HepG2 (cell line): ENCODE data around the gene SOWAHA. TPM values are rescaled to one million over a fixed set of nuclear protein-coding genes. Genes with fewer than 3 reads are reported as not detected.

ENCODE experiments used
- ATAC-seq: fragments of 200-7000 bp; cut with Tn5 transposase; 3 replicates; pipeline ENCODE4 v1.9.1; 2020; ENCODE audit warnings: mild to moderate bottlenecking, moderate library complexity
- BruUV-seq: library from RNA; stranded (reverse); fragments of 400-500 nt; replicated peaks from 2 replicates; lab custom pipeline; 2021; lab: Mats Ljungman, UMichigan
- CTCF ChIA-PET: fragments of 300-600 bp; formaldehyde crosslinking; extraction: SDS; loops from one replicate; lab custom pipeline; 2021; ENCODE audit warnings: low total read pairs, inconsistent platforms, low intra/inter-chr PET ratio; lab: Yijun Ruan, JAX
- POLR2A ChIA-PET: fragments of 350-600 bp; sonication (Branson Sonifier 250); formaldehyde crosslinking; loops from one replicate; lab custom pipeline; 2020; ENCODE audit warnings: antibody characterized with exemption, inconsistent platforms; lab: Yijun Ruan, JAX
- DNase-seq: peaks from one replicate; pipeline ENCODE4 v3.0.0-alpha.2; 2015; ENCODE audit warnings: low spot score
- FAIRE-seq: peaks from 3 replicates; lab custom pipeline; 2011; peaks lifted over from hg19 to GRCh38; lab: Jason Lieb, UNC
- H2AFZ ChIP-seq: one replicate; pipeline ENCODE4 v1.6.1; 2011; ENCODE audit warnings: low read length, inconsistent platforms
- H3K27ac ChIP-seq: fragments of 300-600 bp; 3 replicates; pipeline ENCODE4 v1.8.0; 2011; ENCODE audit warnings: mixed run types, mild to moderate bottlenecking, mixed read lengths, low read length, inconsistent platforms; ENCODE audit not compliant: insufficient read depth; ENCODE audit errors: extremely low read length
- H3K27me3 ChIP-seq, 2 experiments: fragments of 200-600 bp in 1 of 2; 2 replicates in 1 of 2; 3 replicates in 1 of 2; pipeline versions ENCODE4 v1.6.0 to v1.8.0; 2011; ENCODE audit warnings: low read length in 2 of 2, mild to moderate bottlenecking in 2 of 2, moderate library complexity in 2 of 2, inconsistent platforms in 1 of 2; ENCODE audit not compliant: insufficient read depth in 2 of 2, control insufficient read depth in 1 of 2
- H3K36me3 ChIP-seq, 2 experiments: fragments of 200-600 bp in 1 of 2; replicated peaks in 1 of 2; 2 replicates in 1 of 2; 3 replicates in 1 of 2; pipeline versions ENCODE4 v1.5.1 to v1.8.0; 2011; ENCODE audit warnings: low read length in 2 of 2, inconsistent platforms in 1 of 2; ENCODE audit not compliant: insufficient read depth in 2 of 2, control insufficient read depth in 1 of 2
- H3K4me1 ChIP-seq: 2 replicates; pipeline ENCODE4 v1.5.1; 2012; ENCODE audit warnings: low read length, inconsistent platforms; ENCODE audit not compliant: insufficient read depth
- H3K4me2 ChIP-seq: 2 replicates; pipeline ENCODE4 v1.6.0; 2011; ENCODE audit warnings: low read depth, low read length, inconsistent platforms
- H3K4me3 ChIP-seq, 3 experiments: fragments of 200-600 bp in 1 of 3; sonication (generic), shearing (Covaris generic) in 1 of 3; replicated peaks in 1 of 3; 2 replicates each; pipeline ENCODE4 v1.5.1; 2011 to 2016; ENCODE audit warnings: low read length in 3 of 3, inconsistent platforms in 2 of 3, low read depth in 2 of 3, mild to moderate bottlenecking in 2 of 3, control low read depth in 1 of 3, mixed read lengths in 1 of 3; ENCODE audit not compliant: insufficient read depth in 1 of 3
- H3K79me2 ChIP-seq: one replicate; pipeline ENCODE4 v1.6.1; 2011; ENCODE audit warnings: low read length, inconsistent platforms; ENCODE audit not compliant: insufficient read depth
- H3K9ac ChIP-seq: 2 replicates; pipeline ENCODE4 v1.6.0; 2011; ENCODE audit warnings: mild to moderate bottlenecking, low read depth, low read length, inconsistent platforms; ENCODE audit not compliant: insufficient read depth
- H3K9me3 ChIP-seq: 2 replicates; pipeline ENCODE4 v1.5.1; 2012; ENCODE audit warnings: mild to moderate bottlenecking, low read length
- H4K20me1 ChIP-seq: 2 replicates; pipeline ENCODE4 v1.6.0; 2011; ENCODE audit warnings: inconsistent platforms, mild to moderate bottlenecking, low read length, moderate library complexity; ENCODE audit not compliant: insufficient read depth
- HDAC1 ChIP-seq: sonication (generic); formaldehyde crosslinking; IDR thresholded peaks from 2 replicates; pipeline ENCODE4 v1.5.1; 2020; ENCODE audit warnings: mild to moderate bottlenecking, missing genetic modification reagents
- KMT2B ChIP-seq: IDR thresholded peaks from 2 replicates; pipeline ENCODE4 v1.6.1; 2016; ENCODE audit warnings: missing genetic modification reagents, missing compliant biosample characterization
- MXI1 ChIP-seq: IDR thresholded peaks from 3 replicates; pipeline ENCODE4 v1.6.1; 2012; ENCODE audit warnings: low read depth, low read length, inconsistent platforms, borderline replicate concordance
- NFE2L2 ChIP-seq: fragments of 150-350 bp; IDR thresholded peaks from 2 replicates; pipeline ENCODE4 v1.6.1; 2014; ENCODE audit warnings: low read length
- SIN3A ChIP-seq: IDR thresholded peaks from 2 replicates; pipeline ENCODE4 v1.6.1; 2011; ENCODE audit warnings: low read depth, mild to moderate bottlenecking, control low read depth, low read length, borderline replicate concordance
- ZBTB21 ChIP-seq: sonication (generic); formaldehyde crosslinking; IDR thresholded peaks from 2 replicates; pipeline ENCODE4 v1.4.0; 2020; ENCODE audit warnings: missing genetic modification reagents
- WGBS: methylation state at CpG from one replicate; pipeline ENCODE4 v1.1.6; 2017; ENCODE audit warnings: low lambda C conversion rate; 5-methylcytosine and 5-hydroxymethylcytosine counted together
- in situ Hi-C: cut with HindIII; loops from 2 replicates; pipeline ENCODE4 v1.10.0; 2017; ENCODE audit warnings: low pct_unique_long_range_greater_than_20kb; ENCODE audit not compliant: extremely low pct_ligation_motif_present
- intact Hi-C: fragments of 100-400 bp; cut with micrococcal nuclease; formaldehyde crosslinking; loops from one replicate; pipeline ENCODE4 v1.10.0; 2022; ENCODE audit not compliant: unreplicated experiment
- polyA plus RNA-seq, 8 experiments: library from polyadenylated mRNA; depleted of rRNA in 3 of 8; stranded (reverse) in 7 of 8; unstranded in 1 of 8; fragments of >200 nt; fragmentation: Illumina TruSeq in 4 of 8; extraction: Trizol in 4 of 8; gene quantifications; 2 replicates each; pipeline versions ENCODE4 v1.2.1 to v1.2.3, GENCODE V29; 2011 to 2016; ENCODE audit warnings: low read depth in 4 of 8, missing spikeins in 1 of 8, mixed read lengths in 1 of 8; ENCODE audit not compliant: insufficient read depth in 1 of 8
- total RNA-seq, 5 experiments: library from RNA; depleted of rRNA; stranded (reverse); fragments of >200 nt; fragmentation: Illumina TruSeq; extraction: Trizol; gene quantifications; 2 replicates each; pipeline ENCODE4 v1.2.3, GENCODE V29; 2016; ENCODE audit warnings: low read depth in 1 of 5
- TF ChIP-seq, protein P1 (sequence below): conservative IDR thresholded peaks from 2 replicates; pipeline ENCODE4 v1.6.1; 2018; ENCODE audit warnings: missing genetic modification reagents
- TF ChIP-seq, protein P2 (sequence below): sonication (generic); formaldehyde crosslinking; IDR thresholded peaks from 2 replicates; pipeline ENCODE4 v1.4.0; 2020; ENCODE audit warnings: missing genetic modification reagents, low read depth, mild to moderate bottlenecking, borderline replicate concordance
- TF ChIP-seq, protein P3 (sequence below): sonication (generic); formaldehyde crosslinking; IDR thresholded peaks from 2 replicates; pipeline ENCODE4 v1.5.0; 2020; ENCODE audit warnings: missing genetic modification reagents, mild to moderate bottlenecking, borderline replicate concordance
- TF ChIP-seq, protein P4 (sequence below): sonication (generic); formaldehyde crosslinking; IDR thresholded peaks from 2 replicates; pipeline ENCODE4 v1.5.1; 2020; ENCODE audit warnings: missing genetic modification reagents, mild to moderate bottlenecking, borderline replicate concordance

Gene SOWAHA
- total and polyA plus RNA-seq, 2 of the 13 experiments (the other 11 are each of a cell fraction or from before 2014, with no cell fraction given), result 0.95 to 1.9 TPM

DNA sequence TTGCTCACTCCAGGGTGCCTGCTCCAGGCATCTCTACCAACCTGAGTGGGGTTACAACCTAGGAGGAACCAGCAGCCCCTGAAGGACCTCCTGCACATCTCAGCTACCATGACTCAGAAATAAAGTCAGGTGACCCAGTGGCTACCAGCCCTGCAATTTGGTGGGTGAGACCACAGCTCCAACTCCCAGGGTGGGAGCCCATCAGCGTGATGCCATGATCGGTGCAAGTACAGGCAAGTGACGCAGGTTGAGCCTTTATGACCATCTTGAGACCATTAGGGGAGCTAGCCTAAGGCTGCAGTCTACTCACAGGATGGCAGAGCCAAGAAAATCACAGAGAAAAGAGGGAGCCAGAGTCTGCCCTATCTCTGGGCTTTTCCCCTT lies 44.6 kb upstream of the SOWAHA start (continued):
- TF ChIP-seq, protein P1, sequence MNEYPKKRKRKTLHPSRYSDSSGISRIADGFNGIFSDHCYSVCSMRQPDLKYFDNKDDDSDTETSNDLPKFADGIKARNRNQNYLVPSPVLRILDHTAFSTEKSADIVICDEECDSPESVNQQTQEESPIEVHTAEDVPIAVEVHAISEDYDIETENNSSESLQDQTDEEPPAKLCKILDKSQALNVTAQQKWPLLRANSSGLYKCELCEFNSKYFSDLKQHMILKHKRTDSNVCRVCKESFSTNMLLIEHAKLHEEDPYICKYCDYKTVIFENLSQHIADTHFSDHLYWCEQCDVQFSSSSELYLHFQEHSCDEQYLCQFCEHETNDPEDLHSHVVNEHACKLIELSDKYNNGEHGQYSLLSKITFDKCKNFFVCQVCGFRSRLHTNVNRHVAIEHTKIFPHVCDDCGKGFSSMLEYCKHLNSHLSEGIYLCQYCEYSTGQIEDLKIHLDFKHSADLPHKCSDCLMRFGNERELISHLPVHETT, result no peak

DNA sequence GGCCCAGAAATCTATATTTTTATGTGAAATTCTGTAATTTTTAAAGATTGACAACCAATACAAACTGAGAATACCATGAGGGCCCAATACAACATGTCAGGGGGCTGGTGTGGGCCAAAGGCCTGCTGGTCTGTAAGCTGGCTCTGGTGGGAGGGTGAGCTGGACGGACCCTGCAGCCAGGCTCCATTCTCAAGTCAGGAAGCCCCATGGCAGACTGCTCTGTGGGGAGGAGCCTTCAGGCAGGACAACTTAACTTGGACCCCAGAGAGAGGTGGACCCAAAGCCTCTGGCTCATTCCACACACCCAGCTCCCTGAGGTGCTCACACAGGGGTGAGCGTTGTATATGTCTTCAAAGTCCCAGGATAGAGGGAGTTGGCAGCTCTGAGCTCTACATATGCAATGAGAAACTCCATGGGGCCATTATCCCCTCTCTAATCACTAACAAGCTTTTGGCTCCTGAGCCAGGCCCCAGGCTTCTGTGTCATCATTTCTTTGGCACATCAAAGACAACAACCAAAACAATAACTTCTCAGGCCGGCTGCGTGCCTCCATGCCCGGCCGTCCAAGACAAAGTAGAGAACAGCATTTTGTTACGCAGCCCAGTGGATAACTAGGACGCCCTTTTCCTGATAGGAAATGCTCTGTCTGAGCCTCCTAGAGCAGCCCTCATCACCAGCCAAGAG lies 42.5 kb upstream of the SOWAHA start:
- ATAC-seq (no peak), DNase-seq (no peak), FAIRE-seq (no peak)
- Histone ChIP-seq H3K36me3 (peaks cover 1 to 4% of the 10 kb centered on the region in 2 experiments; a peak in 2 of 5 replicates), H3K4me2 (peak overlapping the region; percentile 47; the same call in 1 of the 2 replicates), H3K9me3 (no peaks in the 10 kb centered on the region), H3K27me3 (no peaks in the 10 kb centered on the region), H3K4me3 (no peak overlapping the region), H3K27ac (peak overlapping the region; percentile 71), H3K9ac (0 out of 2 replicates have a peak overlapping the region, but pooled peaks have one; percentile 51), H3K4me1 (peaks cover 53% of the 10 kb centered on the region), H2AFZ (no peak overlapping the region), H4K20me1 (no peaks in the 10 kb centered on the region), H3K79me2 (peaks cover 60% of the 10 kb centered on the region)
- in situ Hi-C loops (loop anchor here (5.0 kb wide), 1 partner anchor 47 kb away; no protein-coding TSS in a partner anchor), intact Hi-C loops (loop anchor here (1.0 to 2.0 kb wide), 3 partner anchors 34 to 50 kb away; partner anchors contain the start of gene KIF3A)
- CTCF ChIA-PET, result no interaction called here
- WGBS, result 91% methylated on average over 4 of the region's 8 CpGs
- BruUV-seq, result no TSS peak
- POLR2A ChIA-PET, result interaction anchor here (0.7 to 1.9 kb wide), 3 partner anchors 37 to 50 kb away, joined by 3 to 14 read pairs (median 6); no protein-coding TSS in a partner anchor
- TF ChIP-seq HDAC1 (CRISPR knock-in tag) (no peak), MXI1 (no peak), NFE2L2 (no peak), ZBTB21 (CRISPR knock-in tag) (no peak), SIN3A (no peak), KMT2B (CRISPR knock-in tag) (no peak)
- TF ChIP-seq, protein P2, sequence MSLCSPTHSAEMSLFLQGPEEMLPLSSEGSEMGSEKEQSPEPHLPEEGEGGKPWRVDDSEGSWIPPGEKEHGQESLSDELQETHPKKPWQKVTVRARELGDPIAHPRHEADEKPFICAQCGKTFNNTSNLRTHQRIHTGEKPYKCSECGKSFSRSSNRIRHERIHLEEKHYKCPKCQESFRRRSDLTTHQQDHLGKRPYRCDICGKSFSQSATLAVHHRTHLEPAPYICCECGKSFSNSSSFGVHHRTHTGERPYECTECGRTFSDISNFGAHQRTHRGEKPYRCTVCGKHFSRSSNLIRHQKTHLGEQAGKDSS (CRISPR knock-in tag), result no peak
- TF ChIP-seq, protein P3, sequence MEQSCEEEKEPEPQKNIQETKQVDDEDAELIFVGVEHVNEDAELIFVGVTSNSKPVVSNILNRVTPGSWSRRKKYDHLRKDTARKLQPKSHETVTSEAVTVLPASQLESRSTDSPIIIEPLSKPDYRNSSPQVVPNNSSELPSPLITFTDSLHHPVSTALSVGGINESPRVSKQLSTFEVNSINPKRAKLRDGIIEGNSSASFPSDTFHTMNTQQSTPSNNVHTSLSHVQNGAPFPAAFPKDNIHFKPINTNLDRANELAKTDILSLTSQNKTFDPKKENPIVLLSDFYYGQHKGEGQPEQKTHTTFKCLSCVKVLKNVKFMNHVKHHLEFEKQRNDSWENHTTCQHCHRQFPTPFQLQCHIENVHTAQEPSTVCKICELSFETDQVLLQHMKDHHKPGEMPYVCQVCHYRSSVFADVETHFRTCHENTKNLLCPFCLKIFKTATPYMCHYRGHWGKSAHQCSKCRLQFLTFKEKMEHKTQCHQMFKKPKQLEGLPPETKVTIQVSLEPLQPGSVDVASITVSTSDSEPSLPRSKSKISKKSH (CRISPR knock-in tag), result no peak
- TF ChIP-seq, protein P4, sequence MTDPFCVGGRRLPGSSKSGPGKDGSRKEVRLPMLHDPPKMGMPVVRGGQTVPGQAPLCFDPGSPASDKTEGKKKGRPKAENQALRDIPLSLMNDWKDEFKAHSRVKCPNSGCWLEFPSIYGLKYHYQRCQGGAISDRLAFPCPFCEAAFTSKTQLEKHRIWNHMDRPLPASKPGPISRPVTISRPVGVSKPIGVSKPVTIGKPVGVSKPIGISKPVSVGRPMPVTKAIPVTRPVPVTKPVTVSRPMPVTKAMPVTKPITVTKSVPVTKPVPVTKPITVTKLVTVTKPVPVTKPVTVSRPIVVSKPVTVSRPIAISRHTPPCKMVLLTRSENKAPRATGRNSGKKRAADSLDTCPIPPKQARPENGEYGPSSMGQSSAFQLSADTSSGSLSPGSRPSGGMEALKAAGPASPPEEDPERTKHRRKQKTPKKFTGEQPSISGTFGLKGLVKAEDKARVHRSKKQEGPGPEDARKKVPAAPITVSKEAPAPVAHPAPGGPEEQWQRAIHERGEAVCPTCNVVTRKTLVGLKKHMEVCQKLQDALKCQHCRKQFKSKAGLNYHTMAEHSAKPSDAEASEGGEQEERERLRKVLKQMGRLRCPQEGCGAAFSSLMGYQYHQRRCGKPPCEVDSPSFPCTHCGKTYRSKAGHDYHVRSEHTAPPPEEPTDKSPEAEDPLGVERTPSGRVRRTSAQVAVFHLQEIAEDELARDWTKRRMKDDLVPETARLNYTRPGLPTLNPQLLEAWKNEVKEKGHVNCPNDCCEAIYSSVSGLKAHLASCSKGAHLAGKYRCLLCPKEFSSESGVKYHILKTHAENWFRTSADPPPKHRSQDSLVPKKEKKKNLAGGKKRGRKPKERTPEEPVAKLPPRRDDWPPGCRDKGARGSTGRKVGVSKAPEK (CRISPR knock-in tag), result no peak
